Umbilical cord (tissue), 2 donors: ENCODE measurements around the gene TMEM132E. TPM values are rescaled to one million over a fixed set of nuclear protein-coding genes. Genes with fewer than 3 reads are reported as not detected.

Source experiments
- DNase-seq: peaks from one replicate; pipeline ENCODE4 v3.0.0-alpha.2; 2015; ENCODE audit warnings: low spot score
- total RNA-seq: library from RNA; depleted of rRNA; stranded (reverse); fragments of >200 nt; gene quantifications from one replicate; pipeline ENCODE4 v1.2.3, GENCODE V29; 2014; ENCODE audit warnings: low replicate concordance; ENCODE audit not compliant: insufficient read depth

Gene TMEM132E
- total RNA-seq, 1 donor from 2014 or later = 0.48 TPM

GRCh38 chr17:34601416-34601815, 22.0 kb downstream of the TMEM132E start:
- no peak for DNase-seq

GRCh38 chr17:34603974-34604373, 24.6 kb downstream of the TMEM132E start:
- DNase-seq = no peak

- peak; percentile 49 for DNase-seq
Measured at GRCh38 chr17:34606763-34607162, 27.4 kb downstream of the TMEM132E start.

GRCh38 chr17:34607917-34608316, 28.5 kb downstream of the TMEM132E start:
- no peak for DNase-seq

- DNase-seq = no peak
Measured at GRCh38 chr17:34609210-34609609, 29.8 kb downstream of the TMEM132E start.

GRCh38 chr17:34610039-34610438, 30.7 kb downstream of the TMEM132E start:
- peak; percentile 20 for DNase-seq

GRCh38 chr17:34610506-34610905, 31.1 kb downstream of the TMEM132E start:
- DNase-seq = no peak

GRCh38 chr17:34613064-34614019, 34.0 kb downstream of the TMEM132E start:
- peak; percentile 7 for DNase-seq

- no peak for DNase-seq
Measured at GRCh38 chr17:34614698-34615097, 35.3 kb downstream of the TMEM132E start.

GRCh38 chr17:34615326-34615725, 35.9 kb downstream of the TMEM132E start:
- DNase-seq = no peak

- DNase-seq = peak; percentile 19
Measured at GRCh38 chr17:34616148-34616547, 36.8 kb downstream of the TMEM132E start.

- no peak for DNase-seq
Measured at GRCh38 chr17:34617398-34617797, 38.0 kb downstream of the TMEM132E start.

- no peak for DNase-seq
Measured at GRCh38 chr17:34619687-34620217, 40.4 kb downstream of the TMEM132E start.

- DNase-seq = no peak
Measured at GRCh38 chr17:34620458-34620857, 41.1 kb downstream of the TMEM132E start.

- no peak for DNase-seq
Measured at GRCh38 chr17:34622862-34623623, 43.7 kb downstream of the TMEM132E start.

- DNase-seq = no peak
Measured at GRCh38 chr17:34623856-34624766, 44.7 kb downstream of the TMEM132E start.

- DNase-seq = no peak
Measured at GRCh38 chr17:34624767-34625383, 45.5 kb downstream of the TMEM132E start.

GRCh38 chr17:34626121-34626681, 46.8 kb downstream of the TMEM132E start:
- DNase-seq = no peak

GRCh38 chr17:34628879-34629278, 49.5 kb downstream of the TMEM132E start:
- no peak for DNase-seq

GRCh38 chr17:34633351-34633750, 54.0 kb downstream of the TMEM132E start:
- DNase-seq = no peak
